K562 (cell line): ENCODE results near the gene MMP23B. TPM values are rescaled to one million over a fixed set of nuclear protein-coding genes. Genes with fewer than 3 reads are reported as not detected.

ENCODE experiments used
- BMI1 ChIP-seq: fragments of 150-350 bp; IDR thresholded peaks from 2 replicates; pipeline ENCODE4 v1.6.1; 2014; ENCODE audit warnings: low read length
- E2F3 ChIP-seq: fragments of 250-450 bp; sonication (Bioruptor Pico); IDR thresholded peaks from 2 replicates; pipeline ENCODE4 v1.4.0; 2020; ENCODE audit warnings: mild to moderate bottlenecking
- ELF4 ChIP-seq: fragments of 450-650 bp; formaldehyde crosslinking; IDR thresholded peaks from 2 replicates; pipeline ENCODE4 v1.4.0; 2022; ENCODE audit warnings: missing genetic modification characterization
- FOXA1 ChIP-seq: fragments of 450-650 bp; IDR thresholded peaks from 2 replicates; pipeline ENCODE4 v1.6.1; 2016; ENCODE audit warnings: mild to moderate bottlenecking, borderline replicate concordance
- HMG20A ChIP-seq: fragments of 450-650 bp; formaldehyde crosslinking; conservative IDR thresholded peaks from 2 replicates; pipeline ENCODE4 v1.4.0; 2020; ENCODE audit warnings: mild to moderate bottlenecking, mixed read lengths
- JUNB ChIP-seq: fragments of 450-650 bp; formaldehyde crosslinking; conservative IDR thresholded peaks from 2 replicates; pipeline ENCODE4 v1.4.0; 2020; ENCODE audit warnings: mild to moderate bottlenecking
- JUND ChIP-seq, 2 experiments: IDR thresholded peaks; 2 replicates in 1 of 2; 3 replicates in 1 of 2; pipeline ENCODE4 v1.6.1; 2011; ENCODE audit warnings: borderline replicate concordance in 2 of 2, low read depth in 2 of 2, low read length in 2 of 2, improper control_type of control experiment in 1 of 2, missing biosample characterization in 1 of 2, missing genetic modification characterization in 1 of 2, missing genetic modification reagents in 1 of 2
- KDM4B ChIP-seq, 2 experiments: fragments of 450-650 bp in 1 of 2; sonication (generic) in 1 of 2; IDR thresholded peaks; 2 replicates each; pipeline ENCODE4 v1.6.1; 2016 to 2017; ENCODE audit warnings: borderline replicate concordance in 2 of 2, antibody characterized with exemption in 1 of 2, low read depth in 1 of 2, mild to moderate bottlenecking in 1 of 2
- MEF2A ChIP-seq: IDR thresholded peaks from 2 replicates; pipeline ENCODE4 v1.6.1; 2011; ENCODE audit warnings: low read depth, mild to moderate bottlenecking, low read length, moderate library complexity; ENCODE audit not compliant: control insufficient read depth
- NFIC ChIP-seq: fragments of 450-650 bp; IDR thresholded peaks from 2 replicates; pipeline ENCODE4 v1.6.1; 2017; ENCODE audit warnings: mild to moderate bottlenecking, inconsistent platforms
- NFXL1 ChIP-seq: fragments of 450-650 bp; formaldehyde crosslinking; IDR thresholded peaks from 2 replicates; pipeline ENCODE4 v1.4.0; 2021; ENCODE audit warnings: mild to moderate bottlenecking
- PHB ChIP-seq: fragments of 250-450 bp; sonication (Bioruptor Pico); IDR thresholded peaks from 2 replicates; pipeline ENCODE4 v1.5.0; 2021
- PTTG1 ChIP-seq: fragments of 450-650 bp; IDR thresholded peaks from 2 replicates; pipeline ENCODE4 v1.6.1; 2016; ENCODE audit warnings: low read depth, mild to moderate bottlenecking, missing genetic modification characterization, missing compliant biosample characterization
- SAP30 ChIP-seq: fragments of 200-600 bp; sonication (generic); IDR thresholded peaks from 2 replicates; pipeline ENCODE4 v1.6.1; 2012; ENCODE audit warnings: borderline replicate concordance, low read depth, mild to moderate bottlenecking, moderate library complexity, low read length, control low read depth, inconsistent platforms; ENCODE audit not compliant: insufficient read depth, poor library complexity, severe bottlenecking
- SIN3A ChIP-seq, 2 experiments: fragments of 150-350 bp in 1 of 2; IDR thresholded peaks; 2 replicates each; pipeline ENCODE4 v1.6.1; 2011 to 2016; ENCODE audit warnings: borderline replicate concordance in 2 of 2, low read depth in 2 of 2, low read length in 2 of 2, mild to moderate bottlenecking in 2 of 2, moderate library complexity in 2 of 2; ENCODE audit not compliant: control insufficient read depth in 1 of 2
- ZNF124 ChIP-seq: sonication (generic); formaldehyde crosslinking; IDR thresholded peaks from 2 replicates; pipeline ENCODE4 v1.8.1; 2022; ENCODE audit warnings: missing genetic modification reagents
- ZNF134 ChIP-seq: fragments of 250-450 bp; sonication (Bioruptor Pico); conservative IDR thresholded peaks from 2 replicates; pipeline ENCODE4 v1.4.0; 2020
- ZNF146 ChIP-seq: IDR thresholded peaks from one replicate; pipeline ENCODE4 v1.6.1; 2018; ENCODE audit warnings: missing compliant biosample characterization; ENCODE audit not compliant: unreplicated experiment
- ZNF41 ChIP-seq: fragments of 250-450 bp; sonication (Bioruptor Pico); conservative IDR thresholded peaks from 2 replicates; pipeline ENCODE4 v1.4.0; 2020; ENCODE audit warnings: mild to moderate bottlenecking
- ZNF699 ChIP-seq: fragments of 250-450 bp; sonication (Bioruptor Pico); IDR thresholded peaks from 2 replicates; pipeline ENCODE4 v1.8.0; 2021; ENCODE audit warnings: mild to moderate bottlenecking, moderate library complexity; ENCODE audit not compliant: insufficient replicate concordance
- ZSCAN29 ChIP-seq: fragments of 450-650 bp; IDR thresholded peaks from 2 replicates; pipeline ENCODE4 v1.6.1; 2017
- polyA plus RNA-seq, 8 experiments: library from polyadenylated mRNA; depleted of rRNA in 4 of 8; stranded (reverse) in 5 of 8; unstranded in 3 of 8; fragments of >200 nt; fragmentation: Nextera tagmentation in 2 of 8; fragmentation: Illumina TruSeq in 1 of 8; extraction: Ambion mirVana in 2 of 8; extraction: Trizol in 1 of 8; gene quantifications; 2 replicates each; pipeline versions ENCODE4 v1.2.1 to v1.2.3, GENCODE V29; 2011 to 2014; ENCODE audit warnings: inconsistent platforms in 1 of 8, missing spikeins in 1 of 8
- total RNA-seq, 7 experiments: library from RNA; depleted of rRNA in 6 of 7; stranded (reverse); fragments of >200 nt in 6 of 7; fragmentation: Illumina TruSeq in 2 of 7; extraction: Trizol in 2 of 7; gene quantifications; 2 replicates each; pipeline versions ENCODE4 v1.2.1 to v1.2.3, GENCODE V29; 2011 to 2021; ENCODE audit warnings: low replicate concordance in 1 of 7
- TF ChIP-seq, protein P1 (sequence below): fragments of 450-650 bp; conservative IDR thresholded peaks from 2 replicates; pipeline ENCODE4 v1.6.1; 2016; ENCODE audit warnings: missing genetic modification characterization, low read depth, mild to moderate bottlenecking, missing compliant biosample characterization, moderate library complexity
- TF ChIP-seq, protein P2 (sequence below): fragments of 450-650 bp; IDR thresholded peaks from 2 replicates; pipeline ENCODE4 v1.6.1; 2018; ENCODE audit not compliant: partially characterized antibody
- TF ChIP-seq, protein P3 (sequence below): fragments of 250-450 bp; sonication (Bioruptor Pico); IDR thresholded peaks from 2 replicates; pipeline ENCODE4 v1.8.0; 2021; ENCODE audit warnings: moderate library complexity, mild to moderate bottlenecking, inconsistent platforms

Gene MMP23B
- total and polyA plus RNA-seq, 9 of the 15 experiments (the other 6 are each of a cell fraction or from before 2014, with no cell fraction given) = 0.28 to 1.2 (median 0.41) TPM; not detected in 5

DNA sequence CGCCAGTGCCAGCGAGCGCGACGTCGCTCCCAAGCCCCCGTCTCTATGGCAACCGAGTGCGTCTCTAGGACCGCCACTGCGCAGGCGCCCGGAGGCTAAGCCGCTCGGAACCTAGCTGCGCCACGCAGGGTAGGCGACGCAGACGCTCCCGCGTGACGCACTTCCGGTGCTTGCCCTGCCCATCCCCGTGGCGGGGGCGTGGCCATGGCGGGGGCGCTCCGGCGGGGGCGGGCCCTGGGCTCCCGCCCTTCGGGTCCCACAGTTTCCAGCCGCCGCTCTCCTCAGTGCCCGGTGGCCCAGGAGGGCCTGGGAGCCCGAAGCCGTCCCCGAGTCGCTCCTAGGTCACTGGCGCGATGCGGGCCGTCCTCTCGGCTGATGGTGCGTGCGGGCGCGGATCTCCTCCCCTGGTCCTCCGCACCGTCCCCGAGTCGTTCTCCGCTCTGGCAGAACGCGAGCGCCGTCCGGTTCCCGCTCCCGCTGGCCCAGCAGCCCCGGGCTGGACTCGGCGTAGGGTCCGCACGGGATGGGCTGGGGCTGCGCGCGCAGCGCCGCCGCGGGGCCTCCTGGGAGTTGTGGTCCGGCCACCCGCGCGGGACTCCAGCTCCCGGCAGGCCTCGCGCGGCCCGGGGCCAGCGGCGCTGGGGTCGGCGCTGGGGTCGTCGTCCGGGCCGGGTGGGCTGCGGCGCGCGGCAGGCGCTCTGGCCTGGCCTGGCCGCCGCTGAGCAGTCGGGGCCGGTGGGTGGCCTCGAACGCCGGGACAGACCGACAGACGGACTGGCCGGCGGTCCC is 16.5 kb upstream of the MMP23B start, which contains the start of gene MIB2 (continued):
- no peak for TF ChIP-seq ZNF699
- TF ChIP-seq, protein P1, sequence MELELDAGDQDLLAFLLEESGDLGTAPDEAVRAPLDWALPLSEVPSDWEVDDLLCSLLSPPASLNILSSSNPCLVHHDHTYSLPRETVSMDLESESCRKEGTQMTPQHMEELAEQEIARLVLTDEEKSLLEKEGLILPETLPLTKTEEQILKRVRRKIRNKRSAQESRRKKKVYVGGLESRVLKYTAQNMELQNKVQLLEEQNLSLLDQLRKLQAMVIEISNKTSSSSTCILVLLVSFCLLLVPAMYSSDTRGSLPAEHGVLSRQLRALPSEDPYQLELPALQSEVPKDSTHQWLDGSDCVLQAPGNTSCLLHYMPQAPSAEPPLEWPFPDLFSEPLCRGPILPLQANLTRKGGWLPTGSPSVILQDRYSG (tag) = no peak
- TF ChIP-seq FOXA1 = no peak
- peak; percentile 81 for TF ChIP-seq E2F3 (CRISPR knock-in tag)
- TF ChIP-seq NFIC = 0 out of 2 replicates have a peak, but pooled peaks have one; percentile 35
- no peak; the same call in 1 of the 2 replicates for TF ChIP-seq ELF4 (CRISPR knock-in tag)
- no peak for TF ChIP-seq MEF2A
- TF ChIP-seq BMI1 = peak; percentile 91
- no peak for TF ChIP-seq NFXL1 (CRISPR knock-in tag)
- TF ChIP-seq, protein P2, sequence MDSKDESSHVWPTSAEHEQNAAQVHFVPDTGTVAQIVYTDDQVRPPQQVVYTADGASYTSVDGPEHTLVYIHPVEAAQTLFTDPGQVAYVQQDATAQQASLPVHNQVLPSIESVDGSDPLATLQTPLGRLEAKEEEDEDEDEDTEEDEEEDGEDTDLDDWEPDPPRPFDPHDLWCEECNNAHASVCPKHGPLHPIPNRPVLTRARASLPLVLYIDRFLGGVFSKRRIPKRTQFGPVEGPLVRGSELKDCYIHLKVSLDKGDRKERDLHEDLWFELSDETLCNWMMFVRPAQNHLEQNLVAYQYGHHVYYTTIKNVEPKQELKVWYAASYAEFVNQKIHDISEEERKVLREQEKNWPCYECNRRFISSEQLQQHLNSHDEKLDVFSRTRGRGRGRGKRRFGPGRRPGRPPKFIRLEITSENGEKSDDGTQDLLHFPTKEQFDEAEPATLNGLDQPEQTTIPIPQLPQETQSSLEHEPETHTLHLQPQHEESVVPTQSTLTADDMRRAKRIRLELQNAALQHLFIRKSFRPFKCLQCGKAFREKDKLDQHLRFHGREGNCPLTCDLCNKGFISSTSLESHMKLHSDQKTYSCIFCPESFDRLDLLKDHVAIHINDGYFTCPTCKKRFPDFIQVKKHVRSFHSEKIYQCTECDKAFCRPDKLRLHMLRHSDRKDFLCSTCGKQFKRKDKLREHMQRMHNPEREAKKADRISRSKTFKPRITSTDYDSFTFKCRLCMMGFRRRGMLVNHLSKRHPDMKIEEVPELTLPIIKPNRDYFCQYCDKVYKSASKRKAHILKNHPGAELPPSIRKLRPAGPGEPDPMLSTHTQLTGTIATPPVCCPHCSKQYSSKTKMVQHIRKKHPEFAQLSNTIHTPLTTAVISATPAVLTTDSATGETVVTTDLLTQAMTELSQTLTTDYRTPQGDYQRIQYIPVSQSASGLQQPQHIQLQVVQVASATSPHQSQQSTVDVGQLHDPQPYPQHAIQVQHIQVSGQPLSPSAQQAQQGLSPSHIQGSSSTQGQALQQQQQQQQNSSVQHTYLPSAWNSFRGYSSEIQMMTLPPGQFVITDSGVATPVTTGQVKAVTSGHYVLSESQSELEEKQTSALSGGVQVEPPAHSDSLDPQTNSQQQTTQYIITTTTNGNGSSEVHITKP = peak; percentile 37
- peak; percentile 93 to 98; a peak in 3 of 4 replicates for TF ChIP-seq SIN3A (IDR thresholded peaks at IDR 0.05; ENCODE audit: borderline replicate concordance in 2 of 2, control insufficient read depth in 1 of 2, low read depth in 2 of 2, low read length in 2 of 2)
- peak; percentile 20 for TF ChIP-seq SAP30
- TF ChIP-seq ZNF41 = no peak
- TF ChIP-seq, protein P3, sequence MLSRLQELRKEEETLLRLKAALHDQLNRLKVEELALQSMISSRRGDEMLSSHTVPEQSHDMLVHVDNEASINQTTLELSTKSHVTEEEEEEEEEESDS (CRISPR knock-in tag) = no peak
- TF ChIP-seq ZNF134 = no peak
- TF ChIP-seq PTTG1 (tag) = no peak
- peak; percentile 69 for TF ChIP-seq JUND (IDR thresholded peaks at IDR 0.05; ENCODE audit: borderline replicate concordance, low read depth, low read length)
- TF ChIP-seq JUND (tag; IDR thresholded peaks at IDR 0.05; ENCODE audit: borderline replicate concordance, low read depth, low read length) = no peak; the same call in 2 of the 3 replicates
- no peak for TF ChIP-seq JUNB
- no peak for TF ChIP-seq HMG20A (CRISPR knock-in tag)
- TF ChIP-seq KDM4B (IDR thresholded peaks at IDR 0.05; ENCODE audit: borderline replicate concordance in 2 of 2, low read depth in 1 of 2) = peak in 1 of 2 experiments; percentile 77; a peak in 1 of 4 replicates
- TF ChIP-seq ZNF124 = no peak
- TF ChIP-seq ZSCAN29 = no peak
- no peak for TF ChIP-seq ZNF146 (CRISPR knock-in tag)
- TF ChIP-seq PHB (CRISPR knock-in tag) = 0 out of 2 replicates have a peak, but pooled peaks have one; percentile 15
